Epithelial cell of esophagus (primary cell): Measurements from ENCODE around the gene EFHC1.
A peak's percentile ranks its signal among the peaks of the same experiment; 100 is the strongest.

Experiments
- DNase-seq: peaks from one replicate; pipeline ENCODE4 v3.0.0; 2010; ENCODE audit warnings: low read depth
- H3K4me3 ChIP-seq: 2 replicates; pipeline ENCODE4 v1.5.1; 2011; ENCODE audit warnings: mild to moderate bottlenecking, low read length, control low read depth
- CTCF ChIP-seq: IDR thresholded peaks from 2 replicates; pipeline ENCODE4 v1.5.1; 2011; ENCODE audit warnings: low read depth, mild to moderate bottlenecking, low read length, control low read depth, inconsistent platforms; ENCODE audit not compliant: insufficient read depth; ENCODE audit errors: missing control alignments

EFHC1 gene

GRCh38 chr6:52513464-52513863 is 93.3 kb downstream of the EFHC1 start:
- TF ChIP-seq CTCF = no peak
- no peak for DNase-seq
- no peak overlapping the region for H3K4me3 ChIP-seq

GRCh38 chr6:52513896-52514295 is 93.8 kb downstream of the EFHC1 start:
- no peak for TF ChIP-seq CTCF
- no peak for DNase-seq
- H3K4me3 ChIP-seq = no peak overlapping the region

- DNase-seq = peak; percentile 89
These were observed 94.4 kb downstream of the EFHC1 start for GRCh38 chr6:52514514-52514913.

GRCh38 chr6:52515219-52515960 is 95.2 kb downstream of the EFHC1 start:
- H3K4me3 ChIP-seq = no peak overlapping the region
- no peak for TF ChIP-seq CTCF
- DNase-seq = peak; percentile 88

More at GRCh38 chr6:52514514-52514913, 94.4 kb downstream of the EFHC1 start:
- no peak for TF ChIP-seq CTCF
- no peak overlapping the region for H3K4me3 ChIP-seq

GRCh38 chr6:52516269-52516668 is 96.1 kb downstream of the EFHC1 start:
- no peak for DNase-seq
- no peak for TF ChIP-seq CTCF
- H3K4me3 ChIP-seq = no peak overlapping the region

- no peak for TF ChIP-seq CTCF
- DNase-seq = no peak
- no peak overlapping the region for H3K4me3 ChIP-seq
These were observed 96.8 kb downstream of the EFHC1 start for GRCh38 chr6:52516943-52517342.

- no peak for TF ChIP-seq CTCF
- DNase-seq = peak; percentile 91
- H3K4me3 ChIP-seq = no peak overlapping the region
These were observed 97.5 kb downstream of the EFHC1 start for GRCh38 chr6:52517502-52518278.
